Islet precursor cell (in vitro differentiated cells): ENCODE results near the gene SPATA12.

Experiments used
- DNase-seq: peaks from one replicate; pipeline ENCODE4 v3.0.0-alpha.2; 2018

The SPATA12 gene

GRCh38 chr3:57053122-57053521 lies 7.3 kb upstream of the SPATA12 start:
- DNase-seq, result no peak

GRCh38 chr3:57057351-57057750 lies 3.1 kb upstream of the SPATA12 start:
- no peak for DNase-seq

- DNase-seq, result peak; percentile 74
These were observed 1.1 kb upstream of the SPATA12 start for GRCh38 chr3:57059411-57059810.

GRCh38 chr3:57061556-57061955 lies 1.1 kb downstream of the SPATA12 start:
- DNase-seq, result no peak

GRCh38 chr3:57062101-57062631 lies 1.7 kb downstream of the SPATA12 start:
- peak; percentile 69 for DNase-seq

- DNase-seq, result no peak
These were observed 2.6 kb downstream of the SPATA12 start for GRCh38 chr3:57063032-57063431.

GRCh38 chr3:57064001-57064400 lies 3.5 kb downstream of the SPATA12 start:
- no peak for DNase-seq

GRCh38 chr3:57064572-57064971 lies 4.1 kb downstream of the SPATA12 start:
- DNase-seq, result no peak

- DNase-seq, result peak; percentile 89
These were observed 5.1 kb downstream of the SPATA12 start for GRCh38 chr3:57065588-57065987.

- DNase-seq, result no peak
These were observed 6.0 kb downstream of the SPATA12 start for GRCh38 chr3:57066471-57066870.

- peak; percentile 63 for DNase-seq
These were observed 8.1 kb downstream of the SPATA12 start for GRCh38 chr3:57068437-57069089.

- no peak for DNase-seq
These were observed 9.0 kb downstream of the SPATA12 start for GRCh38 chr3:57069503-57069902.

GRCh38 chr3:57073628-57074027 lies 13.2 kb downstream of the SPATA12 start:
- DNase-seq, result no peak

GRCh38 chr3:57074135-57074534 lies 13.7 kb downstream of the SPATA12 start:
- DNase-seq, result no peak

- DNase-seq, result no peak
These were observed 16.0 kb downstream of the SPATA12 start for GRCh38 chr3:57076422-57076951.

GRCh38 chr3:57077630-57078343 lies 17.3 kb downstream of the SPATA12 start:
- no peak for DNase-seq

- peak; percentile 89 for DNase-seq
These were observed 17.8 kb downstream of the SPATA12 start for GRCh38 chr3:57078344-57078634.

- DNase-seq, result peak; percentile 86
These were observed 18.4 kb downstream of the SPATA12 start for GRCh38 chr3:57078635-57079473.

GRCh38 chr3:57079474-57079831 lies 19.0 kb downstream of the SPATA12 start:
- DNase-seq, result no peak

- DNase-seq, result no peak
These were observed 19.7 kb downstream of the SPATA12 start for GRCh38 chr3:57080171-57080570.

- no peak for DNase-seq
These were observed 20.7 kb downstream of the SPATA12 start for GRCh38 chr3:57081173-57081572.

GRCh38 chr3:57082481-57082880 lies 22.0 kb downstream of the SPATA12 start:
- DNase-seq, result no peak

GRCh38 chr3:57083266-57083995 lies 23.0 kb downstream of the SPATA12 start:
- peak; percentile 80 for DNase-seq
